IgD-negative memory B cell (primary cell): ENCODE results near the gene GBP3. TPM values are rescaled to one million over a fixed set of nuclear protein-coding genes. Genes with fewer than 3 reads are reported as not detected.
"Not testable (repeated sequence)": the region's sequence is repeated elsewhere in the genome, so short reads cannot be mapped to it uniquely, and the experiment has no call there.

Experiments used
- H3K27ac Mint-ChIP-seq, 3 donors: one replicate each; pipeline ENCODE4 v1.8.0; 2020 to 2022; ENCODE audit warnings: mild to moderate bottlenecking in 3 of 3, mixed read lengths in 3 of 3, moderate library complexity in 1 of 3
- H3K27me3 Mint-ChIP-seq: one replicate; pipeline ENCODE4 v1.8.0; 2021; ENCODE audit warnings: mixed read lengths
- H3K36me3 Mint-ChIP-seq: one replicate; pipeline ENCODE4 v1.8.0; 2020; ENCODE audit warnings: mild to moderate bottlenecking, mixed read lengths
- H3K4me1 Mint-ChIP-seq, 3 donors: one replicate each; pipeline ENCODE4 v1.8.0; 2020 to 2022; ENCODE audit warnings: mixed read lengths in 3 of 3, mild to moderate bottlenecking in 1 of 3
- H3K4me3 Mint-ChIP-seq, 4 donors: one replicate each; pipeline ENCODE4 v1.8.0; 2020 to 2022; ENCODE audit warnings: mild to moderate bottlenecking in 4 of 4, mixed read lengths in 4 of 4, moderate library complexity in 3 of 4
- H3K9me3 Mint-ChIP-seq, 3 donors: one replicate each; pipeline ENCODE4 v1.8.0; 2020 to 2021; ENCODE audit warnings: mixed read lengths in 3 of 3, mild to moderate bottlenecking in 1 of 3
- polyA plus RNA-seq: library from polyadenylated mRNA; unstranded; fragments of 300-500 nt; fragmentation: Illumina TruSeq; gene quantifications from one replicate; pipeline ENCODE4 v1.2.3, GENCODE V29; 2021

The GBP3 gene
- polyA plus RNA-seq, 1 donor from 2014 or later: 2.9 TPM

DNA sequence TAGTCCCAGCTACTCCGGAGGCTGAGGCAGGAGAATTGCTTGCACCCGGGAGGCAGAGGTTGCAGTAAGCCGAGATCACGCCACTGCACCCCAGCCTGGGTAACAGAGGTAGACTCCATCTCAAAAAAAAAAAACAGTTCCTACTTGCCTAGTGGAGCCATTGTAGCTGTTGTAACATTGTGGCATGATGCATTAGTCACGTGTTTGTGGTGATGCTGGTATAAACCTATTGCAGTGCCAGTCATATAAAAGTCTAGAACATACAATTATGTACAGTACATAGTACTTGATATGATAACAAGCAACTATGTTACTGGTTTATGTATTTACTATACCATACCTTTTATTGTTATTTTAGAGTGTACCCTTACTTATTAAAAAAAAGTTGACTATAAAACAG lies 46.4 kb downstream of the GBP3 start:
- peaks cover 4% of the 10 kb centered on the region for H3K36me3 Mint-ChIP-seq

DNA sequence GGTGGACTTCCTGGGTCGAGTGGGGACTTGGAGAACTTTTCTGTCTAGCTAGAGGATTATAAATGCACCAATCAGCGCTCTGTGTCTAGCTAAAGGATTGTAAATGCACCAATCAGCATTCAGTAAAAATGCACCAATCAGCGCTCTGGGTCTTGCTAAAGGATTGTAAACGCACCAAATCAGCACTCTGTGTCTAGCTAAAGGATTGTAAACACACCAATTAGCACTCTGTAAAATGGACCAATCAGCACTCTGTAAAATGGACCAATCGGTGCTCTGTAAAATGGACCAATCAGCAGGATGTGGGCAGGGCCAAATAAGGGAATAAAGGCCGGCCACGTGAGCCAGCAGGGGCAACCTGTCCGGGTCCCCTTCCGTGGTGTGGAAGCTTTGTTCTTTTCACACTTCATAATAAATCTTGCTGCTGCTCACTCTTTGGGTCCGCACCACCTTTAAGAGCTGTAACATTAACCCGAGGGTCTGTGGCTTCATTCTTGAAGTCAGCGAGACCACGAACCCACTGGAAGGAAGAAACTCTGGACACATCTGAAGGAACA lies 48.0 kb downstream of the GBP3 start:
- H3K27ac Mint-ChIP-seq, H3K4me3 Mint-ChIP-seq, H3K9me3 Mint-ChIP-seq, H3K36me3 Mint-ChIP-seq, H3K27me3 Mint-ChIP-seq: not testable (repeated sequence)
- H3K4me1 Mint-ChIP-seq: peaks cover 20 to 23% (median 23%) of the 10 kb centered on the region in 3 donors

More for the DNA sequence above, 46.4 kb downstream of the GBP3 start:
- H3K9me3 Mint-ChIP-seq: no peaks in the 10 kb centered on the region
- peak overlapping the region in 1 of 3 donors; percentile 23 for H3K27ac Mint-ChIP-seq
- H3K4me1 Mint-ChIP-seq: peaks cover 24 to 29% (median 26%) of the 10 kb centered on the region in 3 donors
- H3K27me3 Mint-ChIP-seq: no peaks in the 10 kb centered on the region
- H3K4me3 Mint-ChIP-seq: no peak overlapping the region

DNA sequence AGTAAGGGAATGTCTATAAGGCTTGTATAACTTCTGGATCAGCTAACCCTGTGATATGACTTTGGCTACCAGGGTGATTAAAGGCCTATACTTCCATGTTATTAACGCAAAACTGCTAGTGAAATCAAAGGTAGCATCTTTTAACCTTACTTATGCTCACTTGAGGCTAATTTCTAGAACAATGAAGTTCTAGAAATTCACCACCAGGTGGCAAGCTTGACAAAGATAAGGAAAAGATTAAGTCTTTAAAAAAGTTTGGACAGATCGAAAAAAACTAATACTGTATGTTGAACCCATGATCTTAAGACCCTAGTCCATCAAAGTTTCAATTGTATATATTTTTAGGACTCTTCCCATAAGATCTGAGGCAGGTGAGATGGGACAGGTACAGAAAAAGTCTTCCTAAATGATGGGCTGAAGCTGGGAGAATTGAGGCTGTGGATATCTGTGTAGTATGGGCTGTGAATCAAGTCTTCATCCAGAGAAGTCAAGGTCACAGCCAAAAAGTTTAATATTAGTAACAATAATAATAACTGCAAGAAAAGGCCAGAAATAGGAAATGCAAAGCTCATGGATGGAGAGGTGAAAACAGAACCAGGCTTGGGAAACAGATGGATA lies 49.0 kb downstream of the GBP3 start:
- Mint-ChIP-seq H3K27ac (no peak overlapping the region), H3K36me3 (no peaks in the 10 kb centered on the region), H3K4me3 (no peak overlapping the region), H3K9me3 (no peaks in the 10 kb centered on the region), H3K4me1 (peaks cover 12 to 20% (median 17%) of the 10 kb centered on the region in 3 donors), H3K27me3 (no peaks in the 10 kb centered on the region)

DNA sequence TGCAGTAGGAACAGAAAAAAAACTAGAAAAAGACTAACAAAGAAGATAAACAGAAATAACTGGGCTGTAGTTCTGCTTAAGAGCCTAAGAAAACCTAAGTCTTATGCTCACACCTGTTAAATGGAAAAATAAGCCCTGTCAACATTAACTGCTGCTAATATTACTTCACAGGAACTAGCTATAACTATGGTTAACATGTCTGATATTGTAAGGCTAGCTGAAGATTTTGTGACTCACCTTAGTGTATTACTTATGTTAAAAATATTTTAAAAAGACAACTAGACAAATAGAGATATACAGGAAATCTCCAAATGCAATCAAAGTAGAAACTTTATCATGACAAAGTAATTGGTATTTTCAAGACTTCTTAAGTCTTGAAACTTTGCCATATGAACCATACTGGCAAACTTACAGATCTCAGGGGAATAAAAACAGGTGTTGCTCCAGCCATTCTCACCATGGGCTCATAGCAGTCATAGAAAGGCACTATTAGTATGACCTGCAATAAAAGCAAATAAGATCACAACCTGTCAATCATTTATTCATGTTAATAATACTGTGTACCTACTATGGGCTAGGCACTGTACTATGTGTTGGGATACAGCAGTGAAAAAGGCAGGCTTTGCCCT lies 60.9 kb downstream of the GBP3 start:
- Mint-ChIP-seq H3K27ac (no peak overlapping the region), H3K9me3 (no peaks in the 10 kb centered on the region), H3K27me3 (no peaks in the 10 kb centered on the region), H3K4me3 (no peak overlapping the region), H3K36me3 (peaks cover 14% of the 10 kb centered on the region), H3K4me1 (peaks cover 0 to 3% (median 0%) of the 10 kb centered on the region in 3 donors)

DNA sequence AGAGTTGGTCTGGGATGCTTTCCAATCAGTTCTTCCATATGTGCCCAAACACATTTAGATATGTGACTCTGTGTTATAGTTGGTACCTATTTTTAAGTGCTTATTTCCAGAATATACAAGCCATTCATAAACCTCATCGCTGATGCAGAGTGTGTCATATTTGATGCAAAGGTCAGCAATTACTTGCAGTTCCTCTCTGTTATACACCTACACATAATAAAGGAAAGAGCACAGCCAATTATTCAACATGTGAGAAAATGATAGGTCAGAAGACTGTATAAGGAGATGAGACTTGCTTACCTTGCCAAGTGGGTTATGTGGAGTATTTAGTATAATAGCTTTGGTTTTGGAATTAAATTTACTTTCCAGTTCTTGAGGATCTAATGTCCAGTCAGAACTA lies 61.6 kb downstream of the GBP3 start:
- peak overlapping the region in 1 of 3 donors; percentile 20 for H3K27ac Mint-ChIP-seq
- no peak overlapping the region for H3K4me3 Mint-ChIP-seq
- no peaks in the 10 kb centered on the region for H3K27me3 Mint-ChIP-seq
- peaks cover 18% of the 10 kb centered on the region for H3K36me3 Mint-ChIP-seq
- H3K9me3 Mint-ChIP-seq: no peaks in the 10 kb centered on the region
- peaks cover 0 to 3% (median 0%) of the 10 kb centered on the region in 3 donors for H3K4me1 Mint-ChIP-seq

Other genes with a start within 250 kb of the GBP3 start
- 56.5 TPM for gene GTF2B, start 131.3 kb downstream of the GBP3 start, polyA plus RNA-seq
- gene KYAT3, start 30.2 kb downstream of the GBP3 start, polyA plus RNA-seq: 19.3 TPM
- 11.2 TPM for gene RBMXL1, start 30.2 kb downstream of the GBP3 start, polyA plus RNA-seq
- gene GBP1, start 42.3 kb upstream of the GBP3 start, polyA plus RNA-seq: 9.3 TPM
- gene GBP2, start 103.2 kb upstream of the GBP3 start, polyA plus RNA-seq: 9.4 TPM
- gene GBP7, start 153.1 kb upstream of the GBP3 start, polyA plus RNA-seq: not detected
- 10.1 TPM for gene GBP4, start 176.1 kb upstream of the GBP3 start, polyA plus RNA-seq
- gene GBP5, start 250.0 kb upstream of the GBP3 start, polyA plus RNA-seq: 8.9 TPM